Subcutaneous adipose tissue (tissue), 4 donors: ENCODE data around the gene RBFOX2. TPM values are rescaled to one million over a fixed set of nuclear protein-coding genes. Genes with fewer than 3 reads are reported as not detected.

Source experiments
- CTCF ChIP-seq: fragments of 450-650 bp; IDR thresholded peaks from one replicate; pipeline ENCODE4 v1.5.1; 2016; ENCODE audit warnings: low read depth, mild to moderate bottlenecking, control low read depth, antibody characterized with exemption, moderate library complexity
- total RNA-seq, 4 donors: library from RNA; depleted of rRNA; stranded (reverse); fragments of >200 nt; gene quantifications; one replicate each; pipeline ENCODE4 v1.1.0, GENCODE V29; 2016

Gene RBFOX2
- total RNA-seq, 4 donors from 2014 or later: 46.7 to 64.1 (median 51.5) TPM

GRCh38 chr22:35887296-35887875 lies 141.2 kb downstream of the RBFOX2 start:
- no peak for TF ChIP-seq CTCF

- no peak for TF ChIP-seq CTCF
Measured at GRCh38 chr22:35886309-35886708, 142.3 kb downstream of the RBFOX2 start.

- TF ChIP-seq CTCF: no peak
Measured at GRCh38 chr22:35884529-35884928, 144.1 kb downstream of the RBFOX2 start.

- no peak for TF ChIP-seq CTCF
Measured at GRCh38 chr22:35883031-35883620, 145.5 kb downstream of the RBFOX2 start.

- no peak for TF ChIP-seq CTCF
Measured at GRCh38 chr22:35882211-35883030, 146.2 kb downstream of the RBFOX2 start.

- TF ChIP-seq CTCF: no peak
Measured at GRCh38 chr22:35879351-35879750, 149.3 kb downstream of the RBFOX2 start.

- TF ChIP-seq CTCF: no peak
Measured at GRCh38 chr22:35873426-35873825, 155.2 kb downstream of the RBFOX2 start.
